Stimulated activated naive B cell treated with anti-CD40 and anti-IgM and Interleukin-4, amounts not matched to agents 10 μg/mL and 1 μg/mL and 100 μg/mL, for 72 hours (primary cell): Measurements from ENCODE around the gene KRTAP21-2.

ENCODE experiments used
- ATAC-seq, 2 donors: fragments of 150-1000 bp; cut with Tn5 transposase; replicated peaks; 2 replicates each; pipeline ENCODE4 v1.10.0; 2021; ENCODE audit warnings: moderate library complexity in 1 of 2
- DNase-seq: peaks from one replicate; pipeline ENCODE4 v3.0.0; 2021
- H3K27ac Mint-ChIP-seq: one replicate; pipeline ENCODE4 v1.8.0; 2022; ENCODE audit warnings: mild to moderate bottlenecking, mixed read lengths
- H3K27me3 Mint-ChIP-seq, 2 donors: one replicate each; pipeline ENCODE4 v1.8.0; 2022; ENCODE audit warnings: mixed read lengths in 2 of 2
- H3K36me3 Mint-ChIP-seq, 2 donors: one replicate each; pipeline ENCODE4 v1.8.0; 2022; ENCODE audit warnings: mixed read lengths in 2 of 2, mild to moderate bottlenecking in 1 of 2
- H3K4me1 Mint-ChIP-seq, 2 donors: one replicate each; pipeline ENCODE4 v1.8.0; 2022; ENCODE audit warnings: mixed read lengths in 2 of 2, mild to moderate bottlenecking in 1 of 2
- H3K4me3 Mint-ChIP-seq, 2 donors: one replicate each; pipeline ENCODE4 v1.8.0; 2022; ENCODE audit warnings: mild to moderate bottlenecking in 2 of 2, mixed read lengths in 2 of 2, moderate library complexity in 1 of 2
- H3K9me3 Mint-ChIP-seq, 2 donors: one replicate each; pipeline ENCODE4 v1.8.0; 2022; ENCODE audit warnings: mixed read lengths in 2 of 2, mild to moderate bottlenecking in 1 of 2

The KRTAP21-2 gene

GRCh38 chr21:30714456-30714855, 32.6 kb downstream of the KRTAP21-2 start:
- no peak for ATAC-seq
- H3K4me3 Mint-ChIP-seq, result no peak overlapping the region
- peaks cover 8% of the 10 kb centered on the region in 2 donors for H3K9me3 Mint-ChIP-seq
- no peaks in the 10 kb centered on the region for H3K36me3 Mint-ChIP-seq
- H3K27ac Mint-ChIP-seq, result no peak overlapping the region
- DNase-seq, result no peak
- no peaks in the 10 kb centered on the region for H3K27me3 Mint-ChIP-seq
- H3K4me1 Mint-ChIP-seq, result peaks cover 0 to 2% of the 10 kb centered on the region in 2 donors

DNA sequence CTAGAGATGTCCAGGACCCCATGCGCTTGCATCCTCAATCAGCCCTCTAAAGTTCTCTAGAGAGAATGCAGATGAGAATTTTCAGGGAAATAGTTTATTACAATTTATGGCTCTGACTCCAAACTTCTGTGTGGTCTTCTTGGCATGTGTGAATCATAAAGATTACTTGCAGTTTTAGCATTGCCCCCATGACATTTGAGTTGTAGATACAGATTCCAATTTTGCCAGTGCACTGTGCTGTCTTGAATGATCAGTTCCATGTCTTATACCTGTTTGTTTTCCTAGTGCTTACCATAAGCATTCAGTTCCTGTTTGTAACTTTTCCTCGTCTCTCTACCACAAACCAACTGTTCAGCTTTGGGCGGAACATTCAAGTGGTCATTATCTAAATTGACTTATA, 33.3 kb downstream of the KRTAP21-2 start:
- H3K4me3 Mint-ChIP-seq, result no peak overlapping the region
- H3K4me1 Mint-ChIP-seq, result peaks cover 0 to 2% of the 10 kb centered on the region in 2 donors
- H3K9me3 Mint-ChIP-seq, result peaks cover 8% of the 10 kb centered on the region in 2 donors
- DNase-seq (no peak), ATAC-seq (no peak)
- H3K27me3 Mint-ChIP-seq, result no peaks in the 10 kb centered on the region
- no peaks in the 10 kb centered on the region for H3K36me3 Mint-ChIP-seq
- H3K27ac Mint-ChIP-seq, result no peak overlapping the region

GRCh38 chr21:30710499-30710898, 36.6 kb downstream of the KRTAP21-2 start:
- H3K9me3 Mint-ChIP-seq, result peaks cover 5 to 8% of the 10 kb centered on the region in 2 donors

DNA sequence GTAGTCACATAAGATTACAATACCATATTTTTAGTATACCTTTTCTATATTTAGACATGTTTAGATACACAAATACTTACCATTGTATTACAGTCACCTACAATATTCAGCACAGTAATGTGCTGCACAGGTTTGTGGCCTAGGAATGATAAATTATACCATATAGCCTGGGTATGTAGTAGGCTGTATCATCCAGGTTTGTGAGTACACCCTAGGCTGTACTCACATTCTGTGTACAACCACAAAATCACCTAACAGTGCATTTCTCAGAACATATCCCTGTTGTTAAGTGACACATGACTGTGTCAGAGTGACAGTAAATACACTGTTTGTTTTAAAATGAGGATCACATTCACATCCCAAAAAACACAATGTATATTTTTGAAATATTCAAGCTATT, 39.6 kb downstream of the KRTAP21-2 start:
- no peak for DNase-seq
- Mint-ChIP-seq H3K4me3 (no peak overlapping the region), H3K36me3 (no peaks in the 10 kb centered on the region), H3K27ac (no peak overlapping the region), H3K27me3 (no peaks in the 10 kb centered on the region), H3K4me1 (peaks cover 0 to 2% of the 10 kb centered on the region in 2 donors), H3K9me3 (peaks cover 5 to 12% of the 10 kb centered on the region in 2 donors)
- no peak for ATAC-seq

More at GRCh38 chr21:30710499-30710898, 36.6 kb downstream of the KRTAP21-2 start:
- Mint-ChIP-seq H3K27ac (no peak overlapping the region), H3K4me1 (peaks cover 0 to 2% of the 10 kb centered on the region in 2 donors), H3K4me3 (no peak overlapping the region), H3K36me3 (no peaks in the 10 kb centered on the region), H3K27me3 (no peaks in the 10 kb centered on the region)
- no peak for DNase-seq
- ATAC-seq, result peak in 1 of 2 donors; percentile 23
